GM19193 (cell line): ENCODE results near the gene RGR.

Source experiments
- POLR2A ChIP-seq: IDR thresholded peaks from 4 replicates; pipeline ENCODE4 v1.6.1; 2011; ENCODE audit not compliant: insufficient read depth, insufficient read length; ENCODE audit errors: extremely low read depth

The RGR gene

GRCh38 chr10:84244651-84245270 lies at the start of gene RGR:
Gene RGR (plus strand): TSS chr10:84245053. CDS start chr10:84245091, 38 bp downstream.
- TF ChIP-seq POLR2A: no peak

- TF ChIP-seq POLR2A: no peak
Measured at GRCh38 chr10:84196083-84196482, 48.8 kb upstream of the RGR start.

GRCh38 chr10:84196941-84197340 lies 47.9 kb upstream of the RGR start:
- TF ChIP-seq POLR2A: no peak

GRCh38 chr10:84197643-84198042 lies 47.2 kb upstream of the RGR start:
- no peak for TF ChIP-seq POLR2A

- TF ChIP-seq POLR2A: no peak
Measured at GRCh38 chr10:84198206-84198915, 46.5 kb upstream of the RGR start.

GRCh38 chr10:84200537-84201243 lies 44.2 kb upstream of the RGR start:
- no peak for TF ChIP-seq POLR2A

GRCh38 chr10:84201244-84201606 lies 43.6 kb upstream of the RGR start:
- no peak for TF ChIP-seq POLR2A

GRCh38 chr10:84201682-84202081 lies 43.2 kb upstream of the RGR start:
- no peak for TF ChIP-seq POLR2A

- TF ChIP-seq POLR2A: no peak
Measured at GRCh38 chr10:84202349-84202748, 42.5 kb upstream of the RGR start.

GRCh38 chr10:84204122-84204521 lies 40.7 kb upstream of the RGR start:
- no peak for TF ChIP-seq POLR2A

- TF ChIP-seq POLR2A: no peak
Measured at GRCh38 chr10:84204610-84205009, 40.2 kb upstream of the RGR start.

- no peak for TF ChIP-seq POLR2A
Measured at GRCh38 chr10:84205049-84205852, 39.6 kb upstream of the RGR start.

GRCh38 chr10:84205853-84206525 lies 38.9 kb upstream of the RGR start:
- TF ChIP-seq POLR2A: no peak

- no peak for TF ChIP-seq POLR2A
Measured at GRCh38 chr10:84208023-84208422, 36.8 kb upstream of the RGR start.
